MM.1S (cell line): ENCODE measurements around the gene ZDBF2.

Experiments
- EZH2phosphoT487 ChIP-seq: fragments of 300-600 bp; sonication (generic); IDR thresholded peaks from 2 replicates; pipeline ENCODE4 v1.6.1; 2018; ENCODE audit warnings: antibody characterized with exemption, low read length
- TF ChIP-seq, protein P1 (sequence below): fragments of 300-600 bp; sonication (generic); IDR thresholded peaks from 2 replicates; pipeline ENCODE4 v1.5.1; 2016; ENCODE audit warnings: antibody characterized with exemption, low read length, mixed read lengths

DNA sequence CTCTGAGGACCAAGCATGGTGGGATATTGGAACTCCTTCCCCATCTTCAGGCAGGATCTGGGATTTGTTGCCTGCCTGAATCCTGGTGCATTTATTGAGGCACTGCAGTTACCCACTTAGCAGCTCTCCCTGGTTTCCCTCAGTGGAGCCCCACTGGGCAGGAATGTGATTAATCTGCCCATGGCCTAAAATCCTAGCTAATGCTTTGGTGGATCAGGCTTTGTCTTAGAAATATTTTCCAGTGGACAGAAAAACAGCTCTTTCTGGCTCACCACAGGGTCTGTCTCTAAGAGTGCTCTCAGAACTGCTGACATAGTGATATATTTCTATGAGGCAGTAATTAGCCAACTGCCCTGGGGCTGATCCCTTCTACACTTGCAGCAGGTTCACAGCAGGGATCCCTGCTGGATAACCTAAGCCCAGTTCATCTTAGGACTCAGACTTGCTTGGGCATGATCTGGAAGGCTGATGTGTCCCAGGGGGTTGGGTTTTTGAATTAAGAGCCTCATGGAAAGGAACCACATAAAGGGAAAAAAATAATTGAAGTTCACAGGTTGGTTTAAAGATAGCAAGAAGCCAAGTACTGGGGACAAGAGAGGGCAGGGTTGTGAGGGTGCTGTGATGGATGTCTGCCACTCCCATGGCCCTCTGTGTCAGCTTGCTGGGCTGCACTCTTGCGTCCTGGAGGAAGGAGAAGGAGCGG is 44.3 kb upstream of the ZDBF2 start:
- TF ChIP-seq, protein P1, sequence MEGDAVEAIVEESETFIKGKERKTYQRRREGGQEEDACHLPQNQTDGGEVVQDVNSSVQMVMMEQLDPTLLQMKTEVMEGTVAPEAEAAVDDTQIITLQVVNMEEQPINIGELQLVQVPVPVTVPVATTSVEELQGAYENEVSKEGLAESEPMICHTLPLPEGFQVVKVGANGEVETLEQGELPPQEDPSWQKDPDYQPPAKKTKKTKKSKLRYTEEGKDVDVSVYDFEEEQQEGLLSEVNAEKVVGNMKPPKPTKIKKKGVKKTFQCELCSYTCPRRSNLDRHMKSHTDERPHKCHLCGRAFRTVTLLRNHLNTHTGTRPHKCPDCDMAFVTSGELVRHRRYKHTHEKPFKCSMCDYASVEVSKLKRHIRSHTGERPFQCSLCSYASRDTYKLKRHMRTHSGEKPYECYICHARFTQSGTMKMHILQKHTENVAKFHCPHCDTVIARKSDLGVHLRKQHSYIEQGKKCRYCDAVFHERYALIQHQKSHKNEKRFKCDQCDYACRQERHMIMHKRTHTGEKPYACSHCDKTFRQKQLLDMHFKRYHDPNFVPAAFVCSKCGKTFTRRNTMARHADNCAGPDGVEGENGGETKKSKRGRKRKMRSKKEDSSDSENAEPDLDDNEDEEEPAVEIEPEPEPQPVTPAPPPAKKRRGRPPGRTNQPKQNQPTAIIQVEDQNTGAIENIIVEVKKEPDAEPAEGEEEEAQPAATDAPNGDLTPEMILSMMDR: no peak
- TF ChIP-seq EZH2phosphoT487: no peak
